C1 segment of cervical spinal cord (tissue), 14 donors: ENCODE data around the gene SPNS2.

Source experiments
- DNase-seq, 14 donors: peaks; one replicate each; lab custom pipeline; 2025; lab: John Stamatoyannopoulos, UW

The SPNS2 gene

GRCh38 chr17:4498461-4499397, at the start of gene SPNS2:
SPNS2 (plus strand) TSS chr17:4498881; CDS start chr17:4499048, 167 bp downstream.
- peak in 12 of 14 donors; percentile 34 to 89 (median 58) for DNase-seq

- DNase-seq, result no peak
Measured at GRCh38 chr17:4449736-4450135, 48.9 kb upstream of the SPNS2 start.

- no peak for DNase-seq
Measured at GRCh38 chr17:4450710-4451316, 47.9 kb upstream of the SPNS2 start.

GRCh38 chr17:4453812-4454591, 44.7 kb upstream of the SPNS2 start:
- DNase-seq, result no peak

GRCh38 chr17:4460661-4461060, 38.0 kb upstream of the SPNS2 start:
- no peak for DNase-seq

GRCh38 chr17:4463818-4464476, 34.7 kb upstream of the SPNS2 start:
- DNase-seq, result peak in 2 of 14 donors; percentile 26 to 95

- DNase-seq, result no peak
Measured at GRCh38 chr17:4465786-4466185, 32.9 kb upstream of the SPNS2 start.

- no peak for DNase-seq
Measured at GRCh38 chr17:4467287-4467686, 31.4 kb upstream of the SPNS2 start.

GRCh38 chr17:4469552-4469951, 29.1 kb upstream of the SPNS2 start:
- no peak for DNase-seq

- DNase-seq, result no peak
Measured at GRCh38 chr17:4472286-4472685, 26.4 kb upstream of the SPNS2 start.

GRCh38 chr17:4474093-4474492, 24.6 kb upstream of the SPNS2 start:
- peak in 2 of 14 donors; percentile 25 to 94 for DNase-seq

GRCh38 chr17:4475001-4475400, 23.7 kb upstream of the SPNS2 start:
- DNase-seq, result no peak

- DNase-seq, result no peak
Measured at GRCh38 chr17:4475463-4475862, 23.2 kb upstream of the SPNS2 start.

- no peak for DNase-seq
Measured at GRCh38 chr17:4476017-4476416, 22.7 kb upstream of the SPNS2 start.

GRCh38 chr17:4476511-4477070, 22.1 kb upstream of the SPNS2 start:
- DNase-seq, result no peak

- DNase-seq, result no peak
Measured at GRCh38 chr17:4477255-4477791, 21.4 kb upstream of the SPNS2 start.

- DNase-seq, result no peak
Measured at GRCh38 chr17:4478318-4478830, 20.3 kb upstream of the SPNS2 start.

GRCh38 chr17:4479340-4479981, 19.2 kb upstream of the SPNS2 start:
- DNase-seq, result no peak

- DNase-seq, result no peak
Measured at GRCh38 chr17:4479982-4480751, 18.5 kb upstream of the SPNS2 start.
